Measurements from ENCODE around the gene NCMAP. TPM values are rescaled to one million over a fixed set of nuclear protein-coding genes. Genes with fewer than 3 reads are reported as not detected.

NCMAP gene
- total and polyA plus RNA-seq, 2 experiments from 2014 or later, result 0.17 to 0.23 TPM

DNA sequence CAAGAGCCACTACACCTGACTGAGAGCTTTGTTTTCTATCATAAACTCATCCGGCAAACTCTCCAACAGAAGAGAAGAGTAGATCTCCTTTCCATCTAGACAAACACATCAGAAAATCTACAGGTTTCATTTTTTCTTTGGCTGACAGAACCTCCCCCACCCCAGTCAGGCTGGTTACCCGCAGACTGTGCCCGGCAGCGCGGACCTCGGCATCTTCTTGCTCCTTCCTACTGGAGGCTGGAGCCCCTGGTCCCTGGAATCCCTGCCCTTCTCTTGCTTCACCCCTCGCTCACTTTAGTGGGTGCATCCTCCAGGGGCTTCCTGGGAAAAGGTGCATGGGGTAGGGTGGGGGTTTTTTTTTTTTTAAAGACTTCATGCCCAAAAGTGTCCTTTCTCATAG, 23.0 kb downstream of the NCMAP start (continued):
- TF ChIP-seq, protein P1, sequence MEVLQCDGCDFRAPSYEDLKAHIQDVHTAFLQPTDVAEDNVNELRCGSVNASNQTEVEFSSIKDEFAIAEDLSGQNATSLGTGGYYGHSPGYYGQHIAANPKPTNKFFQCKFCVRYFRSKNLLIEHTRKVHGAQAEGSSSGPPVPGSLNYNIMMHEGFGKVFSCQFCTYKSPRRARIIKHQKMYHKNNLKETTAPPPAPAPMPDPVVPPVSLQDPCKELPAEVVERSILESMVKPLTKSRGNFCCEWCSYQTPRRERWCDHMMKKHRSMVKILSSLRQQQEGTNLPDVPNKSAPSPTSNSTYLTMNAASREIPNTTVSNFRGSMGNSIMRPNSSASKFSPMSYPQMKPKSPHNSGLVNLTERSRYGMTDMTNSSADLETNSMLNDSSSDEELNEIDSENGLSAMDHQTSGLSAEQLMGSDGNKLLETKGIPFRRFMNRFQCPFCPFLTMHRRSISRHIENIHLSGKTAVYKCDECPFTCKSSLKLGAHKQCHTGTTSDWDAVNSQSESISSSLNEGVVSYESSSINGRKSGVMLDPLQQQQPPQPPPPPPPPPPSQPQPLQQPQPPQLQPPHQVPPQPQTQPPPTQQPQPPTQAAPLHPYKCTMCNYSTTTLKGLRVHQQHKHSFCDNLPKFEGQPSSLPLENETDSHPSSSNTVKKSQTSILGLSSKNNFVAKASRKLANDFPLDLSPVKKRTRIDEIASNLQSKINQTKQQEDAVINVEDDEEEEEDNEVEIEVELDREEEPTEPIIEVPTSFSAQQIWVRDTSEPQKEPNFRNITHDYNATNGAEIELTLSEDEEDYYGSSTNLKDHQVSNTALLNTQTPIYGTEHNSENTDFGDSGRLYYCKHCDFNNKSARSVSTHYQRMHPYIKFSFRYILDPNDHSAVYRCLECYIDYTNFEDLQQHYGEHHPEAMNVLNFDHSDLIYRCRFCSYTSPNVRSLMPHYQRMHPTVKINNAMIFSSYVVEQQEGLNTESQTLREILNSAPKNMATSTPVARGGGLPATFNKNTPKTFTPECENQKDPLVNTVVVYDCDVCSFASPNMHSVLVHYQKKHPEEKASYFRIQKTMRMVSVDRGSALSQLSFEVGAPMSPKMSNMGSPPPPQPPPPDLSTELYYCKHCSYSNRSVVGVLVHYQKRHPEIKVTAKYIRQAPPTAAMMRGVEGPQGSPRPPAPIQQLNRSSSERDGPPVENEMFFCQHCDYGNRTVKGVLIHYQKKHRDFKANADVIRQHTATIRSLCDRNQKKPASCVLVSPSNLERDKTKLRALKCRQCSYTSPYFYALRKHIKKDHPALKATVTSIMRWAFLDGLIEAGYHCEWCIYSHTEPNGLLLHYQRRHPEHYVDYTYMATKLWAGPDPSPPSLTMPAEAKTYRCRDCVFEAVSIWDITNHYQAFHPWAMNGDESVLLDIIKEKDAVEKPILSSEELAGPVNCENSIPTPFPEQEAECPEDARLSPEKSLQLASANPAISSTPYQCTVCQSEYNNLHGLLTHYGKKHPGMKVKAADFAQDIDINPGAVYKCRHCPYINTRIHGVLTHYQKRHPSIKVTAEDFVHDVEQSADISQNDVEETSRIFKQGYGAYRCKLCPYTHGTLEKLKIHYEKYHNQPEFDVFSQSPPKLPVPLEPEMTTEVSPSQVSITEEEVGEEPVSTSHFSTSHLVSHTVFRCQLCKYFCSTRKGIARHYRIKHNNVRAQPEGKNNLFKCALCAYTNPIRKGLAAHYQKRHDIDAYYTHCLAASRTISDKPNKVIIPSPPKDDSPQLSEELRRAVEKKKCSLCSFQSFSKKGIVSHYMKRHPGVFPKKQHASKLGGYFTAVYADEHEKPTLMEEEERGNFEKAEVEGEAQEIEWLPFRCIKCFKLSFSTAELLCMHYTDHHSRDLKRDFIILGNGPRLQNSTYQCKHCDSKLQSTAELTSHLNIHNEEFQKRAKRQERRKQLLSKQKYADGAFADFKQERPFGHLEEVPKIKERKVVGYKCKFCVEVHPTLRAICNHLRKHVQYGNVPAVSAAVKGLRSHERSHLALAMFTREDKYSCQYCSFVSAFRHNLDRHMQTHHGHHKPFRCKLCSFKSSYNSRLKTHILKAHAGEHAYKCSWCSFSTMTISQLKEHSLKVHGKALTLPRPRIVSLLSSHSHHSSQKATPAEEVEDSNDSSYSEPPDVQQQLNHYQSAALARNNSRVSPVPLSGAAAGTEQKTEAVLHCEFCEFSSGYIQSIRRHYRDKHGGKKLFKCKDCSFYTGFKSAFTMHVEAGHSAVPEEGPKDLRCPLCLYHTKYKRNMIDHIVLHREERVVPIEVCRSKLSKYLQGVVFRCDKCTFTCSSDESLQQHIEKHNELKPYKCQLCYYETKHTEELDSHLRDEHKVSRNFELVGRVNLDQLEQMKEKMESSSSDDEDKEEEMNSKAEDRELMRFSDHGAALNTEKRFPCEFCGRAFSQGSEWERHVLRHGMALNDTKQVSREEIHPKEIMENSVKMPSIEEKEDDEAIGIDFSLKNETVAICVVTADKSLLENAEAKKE (CRISPR knock-in tag; IDR thresholded peaks at IDR 0.05), result no peak
- TF ChIP-seq, protein P2, sequence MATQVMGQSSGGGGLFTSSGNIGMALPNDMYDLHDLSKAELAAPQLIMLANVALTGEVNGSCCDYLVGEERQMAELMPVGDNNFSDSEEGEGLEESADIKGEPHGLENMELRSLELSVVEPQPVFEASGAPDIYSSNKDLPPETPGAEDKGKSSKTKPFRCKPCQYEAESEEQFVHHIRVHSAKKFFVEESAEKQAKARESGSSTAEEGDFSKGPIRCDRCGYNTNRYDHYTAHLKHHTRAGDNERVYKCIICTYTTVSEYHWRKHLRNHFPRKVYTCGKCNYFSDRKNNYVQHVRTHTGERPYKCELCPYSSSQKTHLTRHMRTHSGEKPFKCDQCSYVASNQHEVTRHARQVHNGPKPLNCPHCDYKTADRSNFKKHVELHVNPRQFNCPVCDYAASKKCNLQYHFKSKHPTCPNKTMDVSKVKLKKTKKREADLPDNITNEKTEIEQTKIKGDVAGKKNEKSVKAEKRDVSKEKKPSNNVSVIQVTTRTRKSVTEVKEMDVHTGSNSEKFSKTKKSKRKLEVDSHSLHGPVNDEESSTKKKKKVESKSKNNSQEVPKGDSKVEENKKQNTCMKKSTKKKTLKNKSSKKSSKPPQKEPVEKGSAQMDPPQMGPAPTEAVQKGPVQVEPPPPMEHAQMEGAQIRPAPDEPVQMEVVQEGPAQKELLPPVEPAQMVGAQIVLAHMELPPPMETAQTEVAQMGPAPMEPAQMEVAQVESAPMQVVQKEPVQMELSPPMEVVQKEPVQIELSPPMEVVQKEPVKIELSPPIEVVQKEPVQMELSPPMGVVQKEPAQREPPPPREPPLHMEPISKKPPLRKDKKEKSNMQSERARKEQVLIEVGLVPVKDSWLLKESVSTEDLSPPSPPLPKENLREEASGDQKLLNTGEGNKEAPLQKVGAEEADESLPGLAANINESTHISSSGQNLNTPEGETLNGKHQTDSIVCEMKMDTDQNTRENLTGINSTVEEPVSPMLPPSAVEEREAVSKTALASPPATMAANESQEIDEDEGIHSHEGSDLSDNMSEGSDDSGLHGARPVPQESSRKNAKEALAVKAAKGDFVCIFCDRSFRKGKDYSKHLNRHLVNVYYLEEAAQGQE (IDR thresholded peaks at IDR 0.05; ENCODE audit: unreplicated experiment), result no peak
- no peak for TF ChIP-seq ZNF331 (CRISPR knock-in tag; IDR thresholded peaks at IDR 0.05; ENCODE audit: low read depth)
- TF ChIP-seq, protein P3, sequence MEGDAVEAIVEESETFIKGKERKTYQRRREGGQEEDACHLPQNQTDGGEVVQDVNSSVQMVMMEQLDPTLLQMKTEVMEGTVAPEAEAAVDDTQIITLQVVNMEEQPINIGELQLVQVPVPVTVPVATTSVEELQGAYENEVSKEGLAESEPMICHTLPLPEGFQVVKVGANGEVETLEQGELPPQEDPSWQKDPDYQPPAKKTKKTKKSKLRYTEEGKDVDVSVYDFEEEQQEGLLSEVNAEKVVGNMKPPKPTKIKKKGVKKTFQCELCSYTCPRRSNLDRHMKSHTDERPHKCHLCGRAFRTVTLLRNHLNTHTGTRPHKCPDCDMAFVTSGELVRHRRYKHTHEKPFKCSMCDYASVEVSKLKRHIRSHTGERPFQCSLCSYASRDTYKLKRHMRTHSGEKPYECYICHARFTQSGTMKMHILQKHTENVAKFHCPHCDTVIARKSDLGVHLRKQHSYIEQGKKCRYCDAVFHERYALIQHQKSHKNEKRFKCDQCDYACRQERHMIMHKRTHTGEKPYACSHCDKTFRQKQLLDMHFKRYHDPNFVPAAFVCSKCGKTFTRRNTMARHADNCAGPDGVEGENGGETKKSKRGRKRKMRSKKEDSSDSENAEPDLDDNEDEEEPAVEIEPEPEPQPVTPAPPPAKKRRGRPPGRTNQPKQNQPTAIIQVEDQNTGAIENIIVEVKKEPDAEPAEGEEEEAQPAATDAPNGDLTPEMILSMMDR (conservative IDR thresholded peaks at IDR 0.05; ENCODE audit: low read depth in 2 of 2), result no peak
- TF ChIP-seq CREB1 (CRISPR knock-in tag; IDR thresholded peaks at IDR 0.05; ENCODE audit: low read depth), result no peak
- TF ChIP-seq ZNF114 (CRISPR knock-in tag; IDR thresholded peaks at IDR 0.05), result no peak

Measured in GM23338 (cell line).